HG03575 (cell line): ENCODE data around the gene SAG.

Source experiments
- ATAC-seq: cut with Tn5 transposase; IDR thresholded peaks from one replicate; pipeline ENCODE4 v1.9.1; 2021; ENCODE audit not compliant: unreplicated experiment, insufficient number of reproducible peaks, low FRiP score; ENCODE audit errors: extremely low read depth

Gene SAG

GRCh38 chr2:233350708-233351107, 43.1 kb downstream of the SAG start:
- no peak for ATAC-seq

GRCh38 chr2:233351423-233351822, 43.8 kb downstream of the SAG start:
- no peak for ATAC-seq

GRCh38 chr2:233352141-233352842, 44.7 kb downstream of the SAG start:
- ATAC-seq, result no peak

- ATAC-seq, result no peak
Observed at GRCh38 chr2:233353101-233353768, 45.6 kb downstream of the SAG start.

- no peak for ATAC-seq
Observed at GRCh38 chr2:233353769-233354499, 46.3 kb downstream of the SAG start, which contains the start of gene DGKD. TSS of gene DGKD (plus strand) at chr2:233354494. CDS start at chr2:233354519, 25 bp downstream.

- no peak for ATAC-seq
Observed at GRCh38 chr2:233354500-233354924, 46.9 kb downstream of the SAG start.

GRCh38 chr2:233354971-233355574, 47.5 kb downstream of the SAG start:
- ATAC-seq, result no peak

GRCh38 chr2:233355916-233356315, 48.3 kb downstream of the SAG start:
- no peak for ATAC-seq

- ATAC-seq, result no peak
Observed at GRCh38 chr2:233356546-233357308, 49.1 kb downstream of the SAG start.

- ATAC-seq, result no peak
Observed at GRCh38 chr2:233358335-233358734, 50.7 kb downstream of the SAG start.

- ATAC-seq, result no peak
Observed at GRCh38 chr2:233358947-233359346, 51.3 kb downstream of the SAG start.

GRCh38 chr2:233359823-233360222, 52.2 kb downstream of the SAG start:
- ATAC-seq, result no peak

GRCh38 chr2:233360771-233361176, 53.2 kb downstream of the SAG start:
- no peak for ATAC-seq

- no peak for ATAC-seq
Observed at GRCh38 chr2:233361297-233361696, 53.7 kb downstream of the SAG start.

GRCh38 chr2:233362742-233363141, 55.1 kb downstream of the SAG start:
- ATAC-seq, result no peak

- no peak for ATAC-seq
Observed at GRCh38 chr2:233363744-233364235, 56.2 kb downstream of the SAG start.

- no peak for ATAC-seq
Observed at GRCh38 chr2:233365861-233366520, 58.4 kb downstream of the SAG start.

GRCh38 chr2:233367586-233367985, 60.0 kb downstream of the SAG start:
- ATAC-seq, result no peak
